ENCODE data around the gene BEND4.

GRCh38 chr4:42172128-42172790, 19.8 kb upstream of the BEND4 start:
- TF ChIP-seq, protein P1, sequence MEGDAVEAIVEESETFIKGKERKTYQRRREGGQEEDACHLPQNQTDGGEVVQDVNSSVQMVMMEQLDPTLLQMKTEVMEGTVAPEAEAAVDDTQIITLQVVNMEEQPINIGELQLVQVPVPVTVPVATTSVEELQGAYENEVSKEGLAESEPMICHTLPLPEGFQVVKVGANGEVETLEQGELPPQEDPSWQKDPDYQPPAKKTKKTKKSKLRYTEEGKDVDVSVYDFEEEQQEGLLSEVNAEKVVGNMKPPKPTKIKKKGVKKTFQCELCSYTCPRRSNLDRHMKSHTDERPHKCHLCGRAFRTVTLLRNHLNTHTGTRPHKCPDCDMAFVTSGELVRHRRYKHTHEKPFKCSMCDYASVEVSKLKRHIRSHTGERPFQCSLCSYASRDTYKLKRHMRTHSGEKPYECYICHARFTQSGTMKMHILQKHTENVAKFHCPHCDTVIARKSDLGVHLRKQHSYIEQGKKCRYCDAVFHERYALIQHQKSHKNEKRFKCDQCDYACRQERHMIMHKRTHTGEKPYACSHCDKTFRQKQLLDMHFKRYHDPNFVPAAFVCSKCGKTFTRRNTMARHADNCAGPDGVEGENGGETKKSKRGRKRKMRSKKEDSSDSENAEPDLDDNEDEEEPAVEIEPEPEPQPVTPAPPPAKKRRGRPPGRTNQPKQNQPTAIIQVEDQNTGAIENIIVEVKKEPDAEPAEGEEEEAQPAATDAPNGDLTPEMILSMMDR (IDR thresholded peaks at IDR 0.05): no peak
- no peak for TF ChIP-seq POLR2A (IDR thresholded peaks at IDR 0.05)

Data from body of pancreas (tissue), 4 donors.